GM19043 (cell line): Measurements from ENCODE around the gene GET3.
"Not testable (repeated sequence)": the region's sequence is repeated elsewhere in the genome, so short reads cannot be mapped to it uniquely, and the experiment has no call there.

ENCODE experiments used
- ATAC-seq: cut with Tn5 transposase; IDR thresholded peaks from one replicate; pipeline ENCODE4 v1.9.1; 2021; ENCODE audit warnings: low read depth; ENCODE audit not compliant: unreplicated experiment

Gene GET3

DNA sequence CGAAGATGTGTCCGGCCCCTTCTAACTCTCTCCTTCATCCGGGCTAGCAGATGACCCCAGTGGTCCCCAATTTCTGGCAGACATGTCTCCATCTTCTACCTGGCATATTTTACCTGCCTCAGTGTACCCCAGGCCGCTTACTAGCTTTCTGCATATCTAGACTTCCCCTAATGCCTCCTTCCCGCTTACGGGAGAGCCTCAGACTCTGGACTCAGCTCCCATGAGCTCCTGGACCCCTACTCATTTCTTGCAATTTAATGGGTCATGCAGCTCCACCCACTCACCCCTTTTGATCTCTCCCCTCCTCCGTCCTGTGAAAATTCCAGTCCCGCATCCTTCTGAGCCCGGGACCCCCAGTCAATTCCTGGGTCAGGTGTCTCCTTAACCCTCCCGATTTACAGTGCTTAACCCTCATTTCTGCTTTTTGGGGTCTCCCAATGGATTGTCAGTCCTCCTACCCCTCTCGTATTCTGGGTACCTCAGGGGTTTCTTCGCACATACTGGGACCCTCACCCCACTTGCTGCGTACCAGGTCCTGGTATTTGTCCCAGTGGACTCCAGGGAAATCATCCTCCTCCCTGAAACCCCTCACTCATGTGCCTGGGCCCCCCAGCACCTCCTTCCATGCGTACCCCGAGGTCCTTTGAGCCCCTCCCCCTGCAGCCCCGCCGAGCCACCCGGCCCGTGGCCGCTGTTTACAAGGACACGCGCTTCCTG is 53.5 kb downstream of the GET3 start:
- no peak for ATAC-seq

DNA sequence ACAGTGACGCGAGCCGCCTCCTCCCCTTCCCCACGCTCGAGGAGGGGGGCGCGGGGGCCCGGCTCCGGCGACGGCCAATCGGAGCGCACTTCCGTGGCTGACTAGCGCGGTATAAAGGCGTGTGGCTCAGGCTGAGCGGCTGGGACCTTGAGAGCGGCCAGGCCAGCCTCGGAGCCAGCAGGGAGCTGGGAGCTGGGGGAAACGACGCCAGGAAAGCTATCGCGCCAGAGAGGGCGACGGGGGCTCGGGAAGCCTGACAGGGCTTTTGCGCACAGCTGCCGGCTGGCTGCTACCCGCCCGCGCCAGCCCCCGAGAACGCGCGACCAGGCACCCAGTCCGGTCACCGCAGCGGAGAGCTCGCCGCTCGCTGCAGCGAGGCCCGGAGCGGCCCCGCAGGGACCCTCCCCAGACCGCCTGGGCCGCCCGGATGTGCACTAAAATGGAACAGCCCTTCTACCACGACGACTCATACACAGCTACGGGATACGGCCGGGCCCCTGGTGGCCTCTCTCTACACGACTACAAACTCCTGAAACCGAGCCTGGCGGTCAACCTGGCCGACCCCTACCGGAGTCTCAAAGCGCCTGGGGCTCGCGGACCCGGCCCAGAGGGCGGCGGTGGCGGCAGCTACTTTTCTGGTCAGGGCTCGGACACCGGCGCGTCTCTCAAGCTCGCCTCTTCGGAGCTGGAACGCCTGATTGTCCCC is 54.2 kb downstream of the GET3 start, which contains the start of gene JUNB:
Gene JUNB (plus strand): TSS at position 142 of the 706 bp plus-strand sequence. CDS start 286 bp downstream, at position 428.
- ATAC-seq = no peak

DNA sequence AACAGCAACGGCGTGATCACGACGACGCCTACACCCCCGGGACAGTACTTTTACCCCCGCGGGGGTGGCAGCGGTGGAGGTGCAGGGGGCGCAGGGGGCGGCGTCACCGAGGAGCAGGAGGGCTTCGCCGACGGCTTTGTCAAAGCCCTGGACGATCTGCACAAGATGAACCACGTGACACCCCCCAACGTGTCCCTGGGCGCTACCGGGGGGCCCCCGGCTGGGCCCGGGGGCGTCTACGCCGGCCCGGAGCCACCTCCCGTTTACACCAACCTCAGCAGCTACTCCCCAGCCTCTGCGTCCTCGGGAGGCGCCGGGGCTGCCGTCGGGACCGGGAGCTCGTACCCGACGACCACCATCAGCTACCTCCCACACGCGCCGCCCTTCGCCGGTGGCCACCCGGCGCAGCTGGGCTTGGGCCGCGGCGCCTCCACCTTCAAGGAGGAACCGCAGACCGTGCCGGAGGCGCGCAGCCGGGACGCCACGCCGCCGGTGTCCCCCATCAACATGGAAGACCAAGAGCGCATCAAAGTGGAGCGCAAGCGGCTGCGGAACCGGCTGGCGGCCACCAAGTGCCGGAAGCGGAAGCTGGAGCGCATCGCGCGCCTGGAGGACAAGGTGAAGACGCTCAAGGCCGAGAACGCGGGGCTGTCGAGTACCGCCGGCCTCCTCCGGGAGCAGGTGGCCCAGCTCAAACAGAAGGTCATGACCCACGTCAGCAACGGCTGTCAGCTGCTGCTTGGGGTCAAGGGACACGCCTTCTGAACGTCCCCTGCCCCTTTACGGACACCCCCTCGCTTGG is 55.0 kb downstream of the GET3 start:
- ATAC-seq = no peak

DNA sequence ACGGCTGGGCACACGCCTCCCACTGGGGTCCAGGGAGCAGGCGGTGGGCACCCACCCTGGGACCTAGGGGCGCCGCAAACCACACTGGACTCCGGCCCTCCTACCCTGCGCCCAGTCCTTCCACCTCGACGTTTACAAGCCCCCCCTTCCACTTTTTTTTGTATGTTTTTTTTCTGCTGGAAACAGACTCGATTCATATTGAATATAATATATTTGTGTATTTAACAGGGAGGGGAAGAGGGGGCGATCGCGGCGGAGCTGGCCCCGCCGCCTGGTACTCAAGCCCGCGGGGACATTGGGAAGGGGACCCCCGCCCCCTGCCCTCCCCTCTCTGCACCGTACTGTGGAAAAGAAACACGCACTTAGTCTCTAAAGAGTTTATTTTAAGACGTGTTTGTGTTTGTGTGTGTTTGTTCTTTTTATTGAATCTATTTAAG is 55.6 kb downstream of the GET3 start:
- ATAC-seq = no peak

DNA sequence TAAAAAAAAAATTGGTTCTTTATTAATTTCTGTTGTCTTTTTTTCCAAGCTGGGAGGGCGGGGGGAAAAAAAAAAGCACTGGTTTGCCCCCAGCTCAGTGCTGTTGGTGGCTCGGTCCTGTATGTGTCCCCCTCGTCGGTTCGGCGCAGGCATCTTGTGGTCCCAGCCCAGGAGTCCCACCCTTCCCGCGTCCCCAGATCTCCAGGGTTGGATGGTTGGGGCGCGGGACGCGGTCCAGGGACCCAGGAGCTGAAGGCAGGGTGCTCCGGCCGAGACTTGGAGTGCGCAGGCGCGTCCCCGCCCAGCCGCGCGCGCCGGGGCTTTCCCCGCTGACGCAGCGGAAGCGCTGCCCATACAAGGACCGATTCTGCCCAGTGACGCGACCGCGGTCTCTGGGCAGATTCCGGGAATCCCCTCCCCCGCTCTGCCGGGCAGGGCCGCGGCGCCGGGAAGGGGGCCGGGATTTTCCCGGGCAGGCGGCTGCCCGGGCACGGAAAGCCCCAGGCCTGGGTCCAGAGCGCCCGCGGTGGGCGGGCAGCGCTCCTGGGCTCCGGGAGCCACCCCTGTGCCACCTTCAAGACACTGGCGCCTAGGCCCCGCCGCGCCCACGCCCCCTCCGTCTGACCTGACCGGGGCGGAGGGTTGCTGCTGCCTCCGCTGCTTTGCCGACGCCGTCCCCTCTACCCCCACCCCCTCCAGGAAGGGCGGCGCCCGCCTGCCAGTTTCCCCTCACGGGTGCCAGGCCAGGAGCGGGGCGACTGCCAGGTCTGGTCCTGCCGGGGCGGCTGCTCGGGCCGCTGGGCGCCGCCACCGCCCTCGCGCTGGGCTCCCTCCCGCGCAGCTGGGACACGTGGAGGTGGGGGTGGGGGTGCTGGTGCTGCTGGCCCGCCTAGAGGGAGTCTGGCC is 56.2 kb downstream of the GET3 start:
- ATAC-seq = no peak

DNA sequence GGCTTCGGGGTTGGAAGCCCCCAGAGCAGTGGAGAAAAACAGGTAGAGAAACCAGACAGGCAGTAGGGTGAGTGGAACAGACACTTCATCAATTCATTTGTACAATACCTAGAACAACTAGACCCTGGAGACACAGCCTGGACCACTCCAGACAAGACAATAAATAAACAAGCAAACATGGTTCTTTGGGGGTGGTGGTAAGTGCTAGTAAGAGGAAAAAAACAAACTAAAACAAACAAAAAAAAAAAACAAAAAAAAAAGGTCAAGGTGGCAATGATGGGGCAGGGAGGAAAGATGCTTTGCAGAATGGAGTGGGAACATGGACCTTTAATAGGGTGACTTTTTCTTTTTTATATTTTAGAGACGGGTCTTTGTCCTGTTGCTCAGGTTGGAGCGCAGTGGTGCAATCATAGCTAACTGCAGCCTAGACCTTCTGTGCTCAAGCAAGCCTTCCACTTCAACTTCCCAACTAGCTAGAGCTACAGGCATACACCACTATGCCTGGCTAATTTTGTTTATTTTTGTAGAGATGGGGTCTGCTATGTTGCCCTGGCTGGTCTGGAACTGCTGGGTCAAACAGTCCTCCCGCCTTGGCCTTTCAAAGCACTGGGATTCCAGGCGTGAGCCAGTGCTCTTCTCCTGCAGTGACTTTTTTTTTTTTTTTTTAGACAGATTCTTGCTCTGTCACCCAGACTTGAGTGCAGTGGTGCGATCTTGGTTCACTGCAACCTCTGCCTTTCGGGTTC is 57.1 kb downstream of the GET3 start:
- ATAC-seq = no peak

DNA sequence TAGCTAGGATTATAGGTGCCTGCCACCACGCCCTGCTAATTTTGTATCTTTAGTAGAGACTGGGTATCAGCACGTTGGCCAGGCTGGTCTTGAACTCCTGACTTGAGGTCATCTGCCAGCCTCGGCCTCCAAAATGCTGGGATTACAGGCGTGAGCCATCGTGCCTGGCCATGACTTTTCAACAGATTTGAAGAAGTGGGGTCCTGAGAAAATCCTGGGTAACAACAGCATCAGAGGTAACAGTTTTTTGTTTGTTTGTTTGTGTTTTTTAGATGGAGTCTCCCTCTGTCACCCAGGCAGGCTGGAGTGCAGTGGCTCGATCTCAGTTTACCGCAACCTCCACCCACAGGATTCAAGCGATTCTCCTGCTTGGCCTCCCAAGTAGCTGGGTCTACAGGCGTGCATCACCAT is 57.7 kb downstream of the GET3 start:
- ATAC-seq = no peak

DNA sequence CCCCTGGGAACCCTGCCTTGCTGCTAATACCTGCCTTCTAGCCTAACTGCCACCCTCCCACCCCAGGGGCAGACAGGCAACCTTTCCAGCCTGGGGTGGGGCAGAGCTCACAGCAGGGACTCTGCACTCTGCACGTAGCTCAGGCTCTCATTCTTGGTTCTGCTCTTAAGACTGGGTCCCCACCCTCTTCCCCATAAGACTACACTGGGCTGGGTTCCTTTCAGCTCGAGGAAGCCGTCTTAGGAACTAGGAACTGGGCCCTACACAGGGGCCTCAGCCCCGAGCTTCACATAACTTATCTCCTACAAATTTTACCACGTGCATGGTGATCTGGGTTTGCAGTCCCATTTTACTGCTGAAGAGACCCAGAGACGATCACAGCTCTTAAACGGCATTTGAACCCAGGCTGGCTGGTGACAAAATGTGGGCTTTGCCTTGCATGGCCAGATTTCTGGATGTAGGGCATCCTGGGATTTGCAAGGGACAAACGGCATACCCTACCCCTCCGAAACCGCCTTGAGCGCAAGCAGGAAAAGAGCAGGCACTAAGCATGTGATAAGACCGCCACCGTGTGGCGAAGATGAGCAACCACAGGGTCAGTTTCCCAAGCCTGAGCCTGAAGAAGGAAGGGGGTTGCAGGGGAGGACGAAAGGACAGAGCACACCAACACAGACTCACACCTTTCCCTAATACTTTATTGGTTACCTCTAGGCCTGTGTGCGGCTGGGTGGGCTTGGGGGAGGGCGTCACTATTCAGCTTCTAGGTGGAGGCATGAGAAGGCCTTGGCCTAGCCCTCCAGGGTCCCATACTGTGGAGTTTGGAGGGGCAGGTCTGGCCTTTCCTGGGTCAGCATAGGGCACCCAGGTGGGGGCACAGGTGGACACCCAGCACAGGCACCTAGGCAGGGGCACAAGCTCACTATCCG is 59.1 kb downstream of the GET3 start:
- no peak for ATAC-seq

DNA sequence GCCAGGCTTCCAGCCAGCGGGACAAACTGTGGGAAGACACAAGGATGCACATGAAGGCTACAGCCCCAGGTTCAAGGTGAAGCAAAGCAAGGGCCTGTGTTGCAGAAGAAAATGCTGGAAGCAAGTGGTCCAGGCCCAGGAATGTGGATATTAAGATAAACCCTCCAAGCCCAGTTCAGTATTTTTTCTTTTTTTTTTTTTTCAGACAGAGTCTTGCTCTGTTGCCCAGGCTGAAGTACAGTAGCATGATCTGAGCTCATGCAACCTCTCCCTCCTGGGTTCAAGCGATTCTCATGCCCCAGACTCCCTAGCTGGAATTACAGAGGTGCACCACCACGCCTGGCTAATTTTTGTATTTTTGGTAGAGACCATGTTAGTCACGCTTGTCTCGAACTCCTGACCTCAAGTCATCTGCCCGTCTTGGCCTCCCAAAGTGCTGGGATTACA is 59.9 kb downstream of the GET3 start:
- ATAC-seq = no peak

DNA sequence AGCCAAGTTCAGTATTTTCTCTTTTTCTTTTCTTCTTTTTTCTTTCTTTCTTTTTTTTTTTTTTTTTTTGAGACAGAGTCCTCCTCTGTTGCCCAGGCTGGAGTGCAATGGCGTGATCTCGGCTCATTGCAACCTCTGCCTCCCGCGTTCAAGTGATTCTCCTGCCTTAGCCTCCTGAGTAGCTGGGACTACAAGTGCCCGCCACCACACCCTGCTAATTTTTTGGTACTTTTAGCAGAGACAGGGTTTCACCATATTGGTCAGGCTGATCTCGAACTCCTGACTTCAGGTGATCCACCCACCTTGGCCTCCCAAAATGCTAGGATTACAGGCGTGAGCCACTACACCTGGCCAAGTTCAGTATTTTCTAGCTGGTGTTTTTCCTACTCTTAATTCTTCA is 60.3 kb downstream of the GET3 start:
- not testable (repeated sequence) for ATAC-seq
